ENCODE results near the gene DTHD1. TPM values are rescaled to one million over a fixed set of nuclear protein-coding genes. Genes with fewer than 3 reads are reported as not detected.

The DTHD1 gene
- total and polyA plus RNA-seq, 10 of the 15 experiments (the other 5 are each of a cell fraction or from before 2014, with no cell fraction given) = 0.05 to 2.8 (median 1.4) TPM

GRCh38 chr4:36254371-36254770 lies 27.0 kb upstream of the DTHD1 start:
- WGBS (ENCODE audit: insufficient coverage, insufficient replicate concordance, low lambda C conversion rate, missing lambda C conversion rate) = 90% methylated on average over 2 of the region's 2 CpGs
- in situ Hi-C loops (cut with MboI) (no loop called here), intact Hi-C loops (cut with micrococcal nuclease; ENCODE audit: unreplicated experiment) (no loop called here)
- SMC1A ChIA-PET (ENCODE audit: uncharacterized antibody, unreplicated experiment) = interaction anchor here (0.6 to 8.0 kb wide), 18 partner anchors 11 to 506 kb away, joined by 3 to 78 read pairs (median 7); partner anchors contain the start of gene ARAP2
- no peak overlapping the region for H3K4me2 ChIP-seq (ENCODE audit: control insufficient read depth, insufficient read depth)
- H4K20me1 ChIP-seq (ENCODE audit: control insufficient read depth, insufficient read depth) = no peaks in the 10 kb centered on the region
- peaks cover 11% of the 10 kb centered on the region for H3K4me1 ChIP-seq (ENCODE audit: control insufficient read depth, insufficient read depth, low read length)
- RAD21 ChIA-PET (ENCODE audit: unreplicated experiment) = interaction anchor here (0.7 to 5.6 kb wide), 11 partner anchors 11 to 298 kb away, joined by 3 to 51 read pairs (median 5); partner anchors contain the start of gene ARAP2
- H3K4me3 ChIP-seq = no peak overlapping the region
- POLR2A ChIA-PET = interaction anchor here (0.5 to 1.7 kb wide), 4 partner anchors 11 to 301 kb away, joined by 3 to 6 read pairs (median 4); no protein-coding TSS in a partner anchor
- no TSS peak for BruUV-seq (replicated peaks)
- no peak overlapping the region for H2AFZ ChIP-seq (ENCODE audit: control insufficient read depth, low read depth, low read length)
- no peak for ATAC-seq
- H3K9ac ChIP-seq (ENCODE audit: control insufficient read depth, insufficient read depth, low read length) = no peak overlapping the region
- DNase-seq (ENCODE audit: low read depth, low spot score) = no peak
- H3K9me3 ChIP-seq (replicated peaks; ENCODE audit: control insufficient read depth, insufficient read depth, low read length) = no peaks in the 10 kb centered on the region; the same call in 2 of the 3 replicates
- no peaks in the 10 kb centered on the region for H3K27me3 ChIP-seq (replicated peaks in 1 of 2; ENCODE audit: control insufficient read depth in 2 of 2, insufficient read depth in 2 of 2, low read length in 1 of 2)
- CTCF ChIA-PET = interaction anchor here (0.6 to 6.0 kb wide), 12 partner anchors 9 to 320 kb away, joined by 3 to 73 read pairs (median 4); partner anchors contain the start of gene ARAP2
- FAIRE-seq = no peak
- TF ChIP-seq ZBTB4 (CRISPR knock-in tag; IDR thresholded peaks at IDR 0.05) (no peak), EZH2 (IDR thresholded peaks at IDR 0.05; ENCODE audit: borderline replicate concordance, control insufficient read depth, low read depth, low read length) (no peak)
- H3K36me3 ChIP-seq (ENCODE audit: control insufficient read depth in 2 of 2, insufficient read depth in 2 of 2, low read length in 1 of 2) = no peaks in the 10 kb centered on the region
- no peaks in the 10 kb centered on the region for H3K79me2 ChIP-seq (ENCODE audit: control insufficient read depth, insufficient read depth, low read length)
- H3K27ac ChIP-seq (ENCODE audit: control insufficient read depth, insufficient read depth) = no peak overlapping the region
